ENCODE data around the gene AKAP9. TPM values are rescaled to one million over a fixed set of nuclear protein-coding genes. Genes with fewer than 3 reads are reported as not detected.
A peak's percentile ranks its signal among the peaks of the same experiment; 100 is the strongest.
"Not testable (repeated sequence)": the region's sequence is repeated elsewhere in the genome, so short reads cannot be mapped to it uniquely, and the experiment has no call there.

The AKAP9 gene
- total RNA-seq, 1 donor from 2014 or later, result 34.1 TPM

DNA sequence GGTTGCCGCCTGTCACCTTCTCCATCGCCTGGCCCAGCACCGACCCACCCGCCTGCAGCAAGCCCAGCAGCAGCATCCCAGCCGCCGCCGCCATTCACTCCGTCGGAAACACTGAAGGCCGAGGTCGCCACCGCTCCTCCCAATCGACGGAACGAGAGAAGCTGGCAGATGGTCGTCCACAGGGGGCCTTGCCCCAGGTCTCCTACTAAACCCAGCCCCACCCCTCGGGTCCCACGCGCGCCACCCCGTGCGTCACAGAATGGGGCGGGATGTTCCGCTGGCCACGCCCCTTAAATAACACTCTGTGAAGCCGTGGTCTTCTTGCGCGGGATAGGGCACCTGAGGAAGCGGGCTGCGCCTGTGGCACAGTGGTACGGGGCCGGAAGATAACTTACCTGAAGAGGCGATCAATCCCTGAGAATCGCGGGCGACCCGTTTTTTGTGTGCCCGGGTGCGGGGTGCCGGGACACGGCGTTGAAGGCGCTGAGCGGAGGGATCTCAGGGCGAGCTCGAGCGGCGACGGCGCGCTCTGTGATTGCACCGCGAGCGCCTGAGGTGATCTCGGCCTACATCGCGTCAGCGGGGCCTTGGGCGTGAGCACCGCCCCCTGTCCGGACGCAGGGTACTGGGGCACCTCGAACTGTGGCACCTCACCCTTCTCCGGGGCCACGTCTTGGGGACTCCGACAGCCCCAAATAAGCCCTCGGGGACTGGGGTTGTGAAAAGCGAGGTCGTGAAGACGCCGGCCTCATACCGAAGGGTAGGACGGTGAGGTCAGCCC, 193.8 kb downstream of the AKAP9 start, which contains the start of gene CYP51A1:
Gene CYP51A1, minus strand, starts transcription at position 207 of the 781 bp plus-strand sequence. Its CDS starts 113 bp downstream, at position 94.
- DNase-seq (ENCODE audit: low spot score), result peak; percentile 92
- H3K27ac Mint-ChIP-seq, result peak within 1 kb of the TSS; percentile 97

DNA sequence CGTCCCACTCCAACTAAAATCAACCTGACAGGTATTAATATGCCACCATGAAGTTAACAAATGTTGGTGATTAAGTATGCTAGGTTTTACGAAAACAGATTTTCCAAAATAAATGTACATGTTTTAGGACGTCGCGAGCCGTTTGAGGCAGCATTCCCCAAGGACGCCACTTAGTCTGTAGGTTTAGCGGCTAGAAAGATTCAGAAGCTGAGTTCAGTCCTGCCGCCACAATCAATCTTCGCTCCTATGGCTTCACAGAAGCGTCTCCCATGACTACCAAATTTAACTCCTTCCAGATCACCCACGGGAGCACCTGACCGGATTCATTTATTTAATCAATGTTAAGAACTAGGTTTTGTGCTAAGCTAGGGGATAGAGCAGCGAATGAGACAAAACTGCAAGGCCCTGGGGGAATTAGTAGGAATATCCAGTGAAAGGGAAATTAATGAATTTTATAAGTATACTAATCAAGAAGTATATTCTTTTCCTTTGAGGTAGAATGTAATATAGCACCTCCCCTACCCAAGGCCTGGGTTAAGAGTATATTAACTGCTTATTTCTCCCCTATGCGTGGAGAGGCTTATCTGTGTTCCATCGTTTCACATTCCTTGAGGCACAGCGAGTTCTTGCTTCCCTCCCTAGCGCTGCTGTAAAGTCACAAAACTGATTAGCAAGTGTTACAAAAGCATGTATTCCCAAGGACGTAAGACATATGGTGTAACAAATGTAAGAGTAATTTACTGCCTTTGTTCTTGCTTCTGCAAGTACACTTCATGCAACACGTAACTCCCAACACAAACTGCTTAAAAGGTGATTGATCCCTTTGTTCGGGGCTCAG, 194.6 kb downstream of the AKAP9 start:
- intact Hi-C loops (cut with micrococcal nuclease), result loop anchor here (2.0 to 10.0 kb wide), 3 partner anchors 58 to 1870 kb away; partner anchors contain the start of genes BET1 and MTERF1
- no peak for DNase-seq (ENCODE audit: low spot score)
- Mint-ChIP-seq H3K9me3 (no peaks in the 10 kb centered on the region), H3K4me3 (peak overlapping the region; percentile 98), H3K36me3 (ENCODE audit: low read depth) (peaks cover 17% of the 10 kb centered on the region), H3K27me3 (ENCODE audit: insufficient read depth) (no peaks in the 10 kb centered on the region), H3K27ac (peak overlapping the region; percentile 97), H3K4me1 (ENCODE audit: low read depth) (peaks cover 44% of the 10 kb centered on the region)

More for the DNA sequence above, 193.8 kb downstream of the AKAP9 start, which contains the start of gene CYP51A1:
- intact Hi-C loops (cut with micrococcal nuclease), result loop anchor here (1.0 to 10.0 kb wide), 12 partner anchors 45 to 1870 kb away; partner anchors contain the start of genes AKAP9, ANKIB1, BET1 and GATAD1
- Mint-ChIP-seq H3K27me3 (ENCODE audit: insufficient read depth) (no peaks in the 10 kb centered on the region), H3K36me3 (ENCODE audit: low read depth) (peaks cover 25% of the 10 kb centered on the region), H3K4me3 (peak within 1 kb of the TSS; percentile 98), H3K4me1 (ENCODE audit: low read depth) (peaks cover 44% of the 10 kb centered on the region), H3K9me3 (no peaks in the 10 kb centered on the region)

DNA sequence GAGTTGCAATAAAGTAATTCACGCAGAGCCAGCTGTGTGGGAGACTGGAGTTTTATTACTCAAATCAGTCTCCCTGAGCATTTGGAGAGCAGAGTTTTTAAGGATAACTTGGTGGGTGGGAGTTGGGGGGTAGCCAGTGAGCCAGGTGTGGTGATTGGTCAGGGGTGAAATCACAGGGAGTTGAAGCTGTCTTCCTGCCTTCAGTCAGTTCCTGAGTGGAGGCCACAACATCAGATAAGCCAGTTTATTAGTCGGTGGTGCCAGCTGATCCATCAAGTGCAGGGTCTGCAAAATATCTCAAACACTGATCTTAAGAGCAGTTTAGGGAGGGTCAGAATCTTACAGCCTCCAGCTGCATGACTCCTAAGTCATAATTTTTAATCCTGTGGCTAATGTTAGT, 196.9 kb downstream of the AKAP9 start:
- Mint-ChIP-seq H3K27me3 (ENCODE audit: insufficient read depth) (peaks cover 6% of the 10 kb centered on the region), H3K9me3 (peaks cover 3% of the 10 kb centered on the region), H3K27ac (no peak overlapping the region), H3K4me1 (ENCODE audit: low read depth) (peaks cover 24% of the 10 kb centered on the region), H3K4me3 (no peak overlapping the region), H3K36me3 (ENCODE audit: low read depth) (peaks cover 6% of the 10 kb centered on the region)
- DNase-seq (ENCODE audit: low spot score), result no peak
- intact Hi-C loops (cut with micrococcal nuclease), result loop anchor here (10.0 kb wide), 1 partner anchor 1867 kb away; the partner anchor contains the start of gene BET1

DNA sequence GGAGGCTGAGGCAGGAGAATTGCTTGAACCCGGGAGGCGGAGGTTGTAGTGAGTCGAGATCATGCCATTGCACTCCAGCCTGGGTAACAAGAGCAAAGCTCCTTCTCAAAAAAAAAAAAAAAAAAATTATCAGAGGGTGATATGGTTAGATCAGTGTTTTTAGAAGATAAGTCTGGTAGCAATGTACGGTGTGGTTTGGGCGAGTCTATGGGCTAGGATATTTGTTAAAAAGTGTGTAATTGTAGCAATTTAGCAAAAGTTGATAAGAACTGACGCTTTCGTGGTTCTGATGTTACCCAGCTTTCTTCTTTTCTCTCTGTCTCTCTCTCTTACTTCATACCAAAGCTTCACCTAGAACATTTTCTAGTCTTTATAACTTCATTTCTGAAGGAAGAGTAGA, 200.5 kb downstream of the AKAP9 start:
- Mint-ChIP-seq H3K27ac (no peak overlapping the region), H3K27me3 (ENCODE audit: insufficient read depth) (peaks cover 6% of the 10 kb centered on the region), H3K36me3 (ENCODE audit: low read depth) (no peaks in the 10 kb centered on the region), H3K4me1 (ENCODE audit: low read depth) (no peaks in the 10 kb centered on the region), H3K4me3 (no peak overlapping the region), H3K9me3 (peaks cover 3% of the 10 kb centered on the region)
- intact Hi-C loops (cut with micrococcal nuclease), result no loop called here
- DNase-seq (ENCODE audit: low spot score), result no peak

DNA sequence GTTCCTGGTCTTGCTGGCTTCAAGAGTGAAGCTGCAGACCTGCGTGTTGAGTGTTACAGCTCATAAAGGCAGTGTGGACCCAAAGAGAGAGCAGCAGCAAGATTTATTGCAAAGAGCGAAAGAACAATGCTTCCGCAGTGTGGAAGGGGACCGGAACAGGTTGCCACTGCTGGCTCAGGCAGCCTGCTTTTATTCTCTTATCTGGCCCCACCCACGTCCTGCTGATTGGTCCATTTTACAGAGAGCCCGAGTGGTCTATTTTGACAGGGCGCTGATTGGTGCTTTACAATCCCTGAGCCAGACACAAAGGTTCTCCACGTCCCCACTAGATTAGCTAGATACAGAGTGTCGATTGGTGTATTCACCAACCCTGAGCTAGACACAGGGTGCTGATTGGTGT, 202.1 kb downstream of the AKAP9 start:
- H3K27me3 Mint-ChIP-seq (ENCODE audit: insufficient read depth); H3K27ac Mint-ChIP-seq; H3K4me1 Mint-ChIP-seq (ENCODE audit: low read depth); intact Hi-C loops (cut with micrococcal nuclease); H3K4me3 Mint-ChIP-seq; H3K9me3 Mint-ChIP-seq; DNase-seq (ENCODE audit: low spot score); H3K36me3 Mint-ChIP-seq (ENCODE audit: low read depth): not testable (repeated sequence)

DNA sequence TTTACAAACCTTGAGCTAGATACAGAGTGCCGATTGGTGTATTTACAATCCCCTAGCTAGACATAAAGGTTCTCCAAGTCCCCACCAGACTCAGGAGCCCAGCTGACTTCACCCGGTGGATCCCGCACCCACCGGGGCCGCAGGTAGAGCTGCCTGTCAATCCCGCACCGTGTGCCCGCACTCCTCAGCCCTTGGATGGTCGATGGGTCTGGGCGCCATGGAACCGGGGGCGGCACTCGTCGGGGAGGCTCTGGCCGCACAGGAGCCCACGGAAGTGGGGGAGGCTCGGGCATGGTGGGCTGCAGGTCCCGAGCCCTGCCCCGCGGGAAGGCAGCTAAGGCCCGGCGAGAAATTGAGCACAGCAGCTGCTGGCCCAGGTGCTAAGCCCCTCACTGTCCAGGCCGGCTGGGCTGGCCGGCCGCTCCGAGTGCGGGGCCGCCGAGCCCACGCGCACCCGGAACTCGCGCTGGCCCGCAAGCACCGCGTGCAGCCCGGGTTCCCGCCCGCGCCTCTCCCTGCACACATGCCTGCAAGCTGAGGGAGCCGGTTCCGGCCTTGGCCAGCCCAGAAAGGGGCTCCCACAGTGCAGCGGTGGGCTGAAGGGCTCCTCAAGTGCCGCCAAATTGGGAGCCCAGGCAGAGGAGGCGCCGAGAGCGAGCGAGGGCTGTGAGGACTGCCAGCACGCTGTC, 202.7 kb downstream of the AKAP9 start:
- H3K27ac Mint-ChIP-seq; H3K9me3 Mint-ChIP-seq; H3K36me3 Mint-ChIP-seq (ENCODE audit: low read depth); H3K4me1 Mint-ChIP-seq (ENCODE audit: low read depth); H3K4me3 Mint-ChIP-seq; DNase-seq (ENCODE audit: low spot score); H3K27me3 Mint-ChIP-seq (ENCODE audit: insufficient read depth); intact Hi-C loops (cut with micrococcal nuclease): not testable (repeated sequence)

DNA sequence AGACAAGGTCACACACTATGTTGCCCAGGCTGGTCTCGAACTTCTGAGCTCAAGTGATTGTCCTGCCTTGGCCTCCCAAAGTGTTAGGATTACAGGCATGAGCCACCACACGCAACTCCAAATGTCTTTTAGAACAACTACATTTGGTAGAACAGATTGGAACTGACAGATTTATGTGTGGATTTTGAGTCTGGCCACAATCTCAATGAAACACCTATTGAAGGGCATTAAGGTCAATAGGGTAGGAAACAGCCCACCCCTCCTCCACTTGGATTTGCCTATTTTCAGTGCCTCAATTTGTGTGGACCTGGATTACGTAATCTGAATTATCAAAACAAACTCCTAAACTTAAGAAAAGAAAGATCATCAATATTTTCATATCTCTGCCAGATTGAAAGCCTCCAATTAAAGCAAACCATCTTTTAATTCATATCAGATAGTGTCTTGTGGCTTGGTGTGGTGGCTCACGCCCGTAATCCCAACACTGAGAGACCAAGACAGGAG, 209.1 kb downstream of the AKAP9 start:
- no peaks in the 10 kb centered on the region for H3K36me3 Mint-ChIP-seq (ENCODE audit: low read depth)
- DNase-seq (ENCODE audit: low spot score), result no peak
- no peak overlapping the region for H3K4me3 Mint-ChIP-seq
- peaks cover 10% of the 10 kb centered on the region for H3K27me3 Mint-ChIP-seq (ENCODE audit: insufficient read depth)
- no peaks in the 10 kb centered on the region for H3K9me3 Mint-ChIP-seq
- intact Hi-C loops (cut with micrococcal nuclease), result no loop called here
- H3K27ac Mint-ChIP-seq, result no peak overlapping the region
- no peaks in the 10 kb centered on the region for H3K4me1 Mint-ChIP-seq (ENCODE audit: low read depth)

DNA sequence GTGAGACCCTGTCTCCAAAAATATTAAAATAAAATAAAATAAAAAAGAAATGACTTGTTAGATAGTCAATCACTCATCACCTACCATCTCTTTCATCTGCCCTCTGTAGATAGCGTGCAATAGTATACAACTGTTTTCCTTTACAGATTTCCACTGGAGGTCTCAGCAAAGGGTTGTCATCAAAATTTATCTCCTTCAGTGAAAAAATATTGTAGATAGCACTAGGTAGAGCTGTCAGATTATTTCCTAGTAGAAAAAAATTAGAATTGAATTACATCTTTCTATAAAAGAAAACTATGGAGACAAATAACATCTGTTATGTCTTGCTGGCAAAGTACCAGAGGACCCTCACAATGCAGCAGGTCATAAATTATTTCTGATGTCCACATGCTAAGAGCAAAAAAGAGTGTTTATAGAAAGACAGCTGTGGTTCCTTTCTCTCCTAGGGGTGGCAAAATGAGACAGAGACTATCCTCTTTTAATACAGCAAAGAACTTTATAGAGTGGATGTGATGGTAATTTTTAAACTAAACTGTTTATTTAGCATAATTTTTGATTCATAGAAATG, 209.9 kb downstream of the AKAP9 start:
- intact Hi-C loops (cut with micrococcal nuclease), result no loop called here
- Mint-ChIP-seq H3K27me3 (ENCODE audit: insufficient read depth) (peaks cover 10% of the 10 kb centered on the region), H3K36me3 (ENCODE audit: low read depth) (no peaks in the 10 kb centered on the region)

DNA sequence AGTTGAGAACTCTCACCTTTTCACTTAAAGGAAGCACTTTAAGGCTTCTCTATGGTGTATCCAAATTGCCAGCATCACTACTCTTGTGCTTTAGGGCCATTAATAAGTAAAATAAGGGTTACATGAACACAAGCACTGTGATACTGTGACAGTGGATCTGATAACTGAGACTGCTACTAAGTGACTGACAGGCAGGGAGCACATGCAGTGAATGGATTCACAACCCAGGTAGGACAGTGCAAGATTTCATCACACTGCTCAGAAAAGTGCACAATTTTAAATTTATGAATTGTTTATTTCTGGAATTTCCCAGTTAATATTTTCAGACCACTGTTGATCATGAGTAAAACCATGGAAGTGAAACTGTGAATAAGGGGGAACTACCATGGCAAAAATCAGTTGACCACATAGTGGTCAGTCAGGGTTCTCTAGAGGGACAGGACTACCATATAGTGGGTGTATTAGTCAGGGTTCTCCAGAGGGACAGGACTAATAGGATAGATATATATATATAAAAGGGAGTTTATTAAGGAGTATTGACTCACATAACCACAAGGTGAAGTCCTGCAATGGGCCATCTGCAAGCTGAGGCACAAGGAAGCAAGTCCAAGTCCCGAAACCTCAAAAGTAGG, 214.6 kb downstream of the AKAP9 start:
- peaks cover 14% of the 10 kb centered on the region for H3K27me3 Mint-ChIP-seq (ENCODE audit: insufficient read depth)
- H3K27ac Mint-ChIP-seq, result no peak overlapping the region
- H3K4me3 Mint-ChIP-seq, result no peak overlapping the region
- no peaks in the 10 kb centered on the region for H3K36me3 Mint-ChIP-seq (ENCODE audit: low read depth)
- DNase-seq (ENCODE audit: low spot score), result no peak
- intact Hi-C loops (cut with micrococcal nuclease), result no loop called here
- peaks cover 6% of the 10 kb centered on the region for H3K4me1 Mint-ChIP-seq (ENCODE audit: low read depth)
- no peaks in the 10 kb centered on the region for H3K9me3 Mint-ChIP-seq

More for the DNA sequence above, 209.9 kb downstream of the AKAP9 start:
- Mint-ChIP-seq H3K4me3 (no peak overlapping the region), H3K4me1 (ENCODE audit: low read depth) (no peaks in the 10 kb centered on the region), H3K27ac (no peak overlapping the region), H3K9me3 (no peaks in the 10 kb centered on the region)
- DNase-seq (ENCODE audit: low spot score), result no peak

DNA sequence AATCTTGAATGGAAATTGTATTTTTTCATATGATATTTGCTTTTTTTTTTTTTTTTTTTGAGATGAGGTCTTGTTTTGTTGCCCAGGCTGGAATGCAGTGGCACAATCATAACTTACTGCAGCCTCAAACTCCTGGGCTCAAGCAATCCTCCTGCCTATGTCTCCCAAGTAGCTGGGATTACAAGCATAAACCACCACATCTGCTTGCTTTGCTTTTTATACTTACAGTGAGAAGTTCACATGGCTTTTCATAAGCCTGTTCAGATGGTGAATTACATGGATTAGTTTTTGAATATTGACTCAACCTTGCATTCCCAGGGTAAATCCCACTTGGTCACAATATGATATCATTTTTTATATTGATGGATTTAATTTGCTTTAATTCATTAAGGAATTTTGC, 216.3 kb downstream of the AKAP9 start:
- H3K9me3 Mint-ChIP-seq, result no peaks in the 10 kb centered on the region
- intact Hi-C loops (cut with micrococcal nuclease), result no loop called here
- DNase-seq (ENCODE audit: low spot score), result no peak

DNA sequence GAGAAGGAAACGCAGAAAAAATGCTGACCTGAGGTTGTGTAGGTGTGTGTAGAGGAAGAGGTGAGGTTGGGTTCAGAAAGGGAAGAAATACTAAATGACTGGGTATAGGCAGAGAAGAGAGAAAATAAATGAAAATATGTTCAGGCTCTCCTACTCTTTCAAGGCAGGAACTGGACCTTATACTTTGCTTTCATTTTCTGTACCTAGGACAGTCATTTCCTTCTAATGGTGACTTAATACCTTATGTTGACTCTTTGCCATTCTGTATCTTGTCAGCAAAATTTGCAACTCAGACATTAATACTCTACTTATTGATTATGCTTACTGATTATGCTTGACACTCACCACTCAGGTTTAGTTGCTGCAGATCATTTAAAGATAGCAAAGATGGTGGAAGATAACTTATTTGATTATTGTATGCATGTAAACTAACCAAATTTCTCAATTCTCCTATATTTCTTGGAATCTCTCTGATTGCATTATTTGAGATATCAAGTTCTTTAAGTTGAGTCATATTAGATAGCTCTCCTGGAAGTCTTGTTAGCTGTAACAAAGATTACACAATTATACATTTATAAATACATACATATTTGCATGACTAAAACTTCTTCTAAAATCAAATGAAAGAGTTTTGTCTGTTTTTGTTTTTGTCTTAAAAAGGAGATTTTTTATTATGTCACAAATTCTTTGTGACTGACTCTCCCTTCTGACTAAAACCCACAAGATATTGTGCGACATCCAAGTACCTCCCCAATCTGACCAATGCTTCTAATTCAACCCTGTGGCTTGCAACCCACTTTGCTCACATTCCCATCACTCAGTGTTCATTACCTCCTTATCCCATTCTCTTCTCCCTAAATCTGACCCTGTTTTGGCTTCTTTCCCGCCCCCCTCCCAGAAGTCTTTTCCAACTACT, 218.3 kb downstream of the AKAP9 start:
- no peak for DNase-seq (ENCODE audit: low spot score)
- Mint-ChIP-seq H3K27ac (no peak overlapping the region), H3K9me3 (no peaks in the 10 kb centered on the region), H3K4me3 (no peak overlapping the region), H3K27me3 (ENCODE audit: insufficient read depth) (peaks cover 26% of the 10 kb centered on the region), H3K36me3 (ENCODE audit: low read depth) (no peaks in the 10 kb centered on the region), H3K4me1 (ENCODE audit: low read depth) (peaks cover 6% of the 10 kb centered on the region)
- intact Hi-C loops (cut with micrococcal nuclease), result no loop called here

More for the DNA sequence above, 216.3 kb downstream of the AKAP9 start:
- peaks cover 18% of the 10 kb centered on the region for H3K27me3 Mint-ChIP-seq (ENCODE audit: insufficient read depth)
- H3K36me3 Mint-ChIP-seq (ENCODE audit: low read depth), result no peaks in the 10 kb centered on the region
- peaks cover 6% of the 10 kb centered on the region for H3K4me1 Mint-ChIP-seq (ENCODE audit: low read depth)
- no peak overlapping the region for H3K4me3 Mint-ChIP-seq
- H3K27ac Mint-ChIP-seq, result no peak overlapping the region

Data from activated T-helper 1 cell treated with anti-CD3 and anti-CD28 coated beads, Interleukin-12 subunit alpha, Interleukin-12 subunit beta, Interleukin-2, Interleukin-4 antibody, amounts not matched to agents 30 ng/mL and 10 ng/mL and 1 ng/mL, durations not matched to agents 14 hours and 24 hours and 36 hours (primary cell).